PC-9 (cell line): ENCODE measurements around the gene ZNF467. TPM values are rescaled to one million over a fixed set of nuclear protein-coding genes. Genes with fewer than 3 reads are reported as not detected.

Experiments
- BruUV-seq: library from RNA; stranded (reverse); fragments of 400-500 nt; replicated peaks from 2 replicates; lab custom pipeline; 2021; lab: Mats Ljungman, UMichigan
- CTCF ChIA-PET: fragments of 300-600 bp; sonication (Branson Sonifier 250); formaldehyde crosslinking; loops from one replicate; lab custom pipeline; 2022; ENCODE audit warnings: antibody characterized with exemption; lab: Charles Lee
- POLR2A ChIA-PET: fragments of 300-600 bp; sonication (Branson Sonifier 250); formaldehyde crosslinking; loops from one replicate; lab custom pipeline; 2022; ENCODE audit warnings: antibody characterized with exemption; ENCODE audit not compliant: unreplicated experiment; lab: Charles Lee
- DNase-seq, 2 experiments: peaks; one replicate each; pipeline versions ENCODE4 v3.0.0 to v3.0.0-alpha.2; 2015 to 2022; ENCODE audit warnings: mixed read lengths in 1 of 2
- H2AFZ ChIP-seq: fragments of 200-600 bp; sonication (generic); 2 replicates; pipeline ENCODE4 v1.8.1; 2017; ENCODE audit warnings: antibody characterized with exemption
- H3F3A ChIP-seq: fragments of 200-600 bp; sonication (generic); 2 replicates; pipeline ENCODE4 v1.8.1; 2017; ENCODE audit warnings: antibody characterized with exemption, mild to moderate bottlenecking, low read depth; ENCODE audit not compliant: insufficient read depth
- H3K27ac ChIP-seq: fragments of 200-600 bp; sonication (generic); 2 replicates; pipeline ENCODE4 v1.6.1; 2016; ENCODE audit warnings: mixed run types
- H3K27me3 ChIP-seq: fragments of 200-600 bp; sonication (generic); 2 replicates; pipeline ENCODE4 v1.6.1; 2016; ENCODE audit warnings: low read depth, mixed run types; ENCODE audit not compliant: insufficient read depth
- H3K36me3 ChIP-seq: fragments of 200-600 bp; sonication (generic); 2 replicates; pipeline ENCODE4 v1.6.1; 2016; ENCODE audit warnings: low read depth, mixed run types
- H3K4me1 ChIP-seq: fragments of 200-600 bp; sonication (generic); replicated peaks from 2 replicates; pipeline ENCODE4 v1.6.1; 2016; ENCODE audit warnings: mixed run types; ENCODE audit not compliant: insufficient read depth
- H3K4me2 ChIP-seq: fragments of 200-600 bp; sonication (generic); 2 replicates; pipeline ENCODE4 v1.6.1; 2017; ENCODE audit warnings: mixed run types
- H3K4me3 ChIP-seq: fragments of 200-600 bp; sonication (generic); 2 replicates; pipeline ENCODE4 v1.6.1; 2016; ENCODE audit warnings: mixed run types
- H3K79me2 ChIP-seq: fragments of 200-600 bp; sonication (generic); 2 replicates; pipeline ENCODE4 v1.6.1; 2017; ENCODE audit warnings: low read depth, mixed run types
- H3K9me2 ChIP-seq: fragments of 200-600 bp; sonication (generic); 2 replicates; pipeline ENCODE4 v1.8.1; 2017; ENCODE audit warnings: mild to moderate bottlenecking; ENCODE audit not compliant: insufficient read depth
- H3K9me3 ChIP-seq: fragments of 200-600 bp; sonication (generic); 2 replicates; pipeline ENCODE4 v1.8.1; 2016; ENCODE audit warnings: low read depth; ENCODE audit not compliant: insufficient read depth
- H4K20me1 ChIP-seq: fragments of 200-600 bp; sonication (generic); 2 replicates; pipeline ENCODE4 v1.8.1; 2017; ENCODE audit not compliant: insufficient read depth
- CTCF ChIP-seq: fragments of 200-600 bp; sonication (generic); conservative IDR thresholded peaks from 2 replicates; pipeline ENCODE4 v1.6.1; 2017; ENCODE audit warnings: mixed run types, antibody characterized with exemption, mild to moderate bottlenecking, moderate library complexity
- EZH2 ChIP-seq: fragments of 200-600 bp; sonication (generic); IDR thresholded peaks from 2 replicates; pipeline ENCODE4 v1.8.0; 2017; ENCODE audit warnings: antibody characterized with exemption, low read depth
- intact Hi-C: fragments of 100-400 bp; cut with micrococcal nuclease; formaldehyde crosslinking; loops from one replicate; pipeline ENCODE4 v1.10.0; 2022; ENCODE audit not compliant: unreplicated experiment
- total RNA-seq: library from RNA; stranded (reverse); gene quantifications from 2 replicates; pipeline ENCODE4 v1.2.3, GENCODE V29; 2021

ZNF467 gene
- total RNA-seq, 1 experiment from 2014 or later: 6.6 TPM

- Histone ChIP-seq H3K27ac (no peak overlapping the region), H4K20me1 (no peaks in the 10 kb centered on the region), H3K79me2 (no peaks in the 10 kb centered on the region), H2AFZ (no peak overlapping the region), H3K4me2 (no peak overlapping the region), H3F3A (peaks cover 3% of the 10 kb centered on the region; the same call in 1 of the 2 replicates), H3K36me3 (no peaks in the 10 kb centered on the region), H3K9me3 (no peaks in the 10 kb centered on the region), H3K27me3 (peaks cover 5% of the 10 kb centered on the region; the same call in 1 of the 2 replicates), H3K4me3 (no peak overlapping the region), H3K4me1 (no peaks in the 10 kb centered on the region), H3K9me2 (no peaks in the 10 kb centered on the region)
- no peak for DNase-seq
- BruUV-seq: no TSS peak
- ChIA-PET POLR2A (no interaction called here), CTCF (no interaction called here)
- intact Hi-C loops: no loop called here
- TF ChIP-seq CTCF (no peak), EZH2 (no peak)
Measured at GRCh38 chr7:149766135-149766675, 7.2 kb downstream of the ZNF467 start.

GRCh38 chr7:149765399-149766121 lies 7.8 kb downstream of the ZNF467 start:
- CTCF ChIA-PET: no interaction called here
- intact Hi-C loops: no loop called here
- no peak overlapping the region for H3K4me3 ChIP-seq
- H3K27me3 ChIP-seq: peaks cover 11% of the 10 kb centered on the region; the same call in 1 of the 2 replicates
- no peaks in the 10 kb centered on the region for H3K36me3 ChIP-seq
- H2AFZ ChIP-seq: no peak overlapping the region
- TF ChIP-seq CTCF (no peak), EZH2 (no peak)
- POLR2A ChIA-PET: no interaction called here
- H3F3A ChIP-seq: no peaks in the 10 kb centered on the region
- H3K4me1 ChIP-seq: no peaks in the 10 kb centered on the region
- H3K4me2 ChIP-seq: no peak overlapping the region
- no TSS peak for BruUV-seq
- H3K79me2 ChIP-seq: no peaks in the 10 kb centered on the region
- no peaks in the 10 kb centered on the region for H4K20me1 ChIP-seq
- H3K9me3 ChIP-seq: no peaks in the 10 kb centered on the region
- H3K27ac ChIP-seq: no peak overlapping the region
- H3K9me2 ChIP-seq: no peaks in the 10 kb centered on the region
- no peak for DNase-seq

- intact Hi-C loops: no loop called here
- no peaks in the 10 kb centered on the region for H3F3A ChIP-seq
- H3K4me1 ChIP-seq: no peaks in the 10 kb centered on the region
- H3K4me3 ChIP-seq: no peak overlapping the region
- peaks cover 19% of the 10 kb centered on the region; the same call in 1 of the 2 replicates for H3K27me3 ChIP-seq
- H3K36me3 ChIP-seq: no peaks in the 10 kb centered on the region
- TF ChIP-seq EZH2 (no peak), CTCF (no peak)
- ChIA-PET POLR2A (no interaction called here), CTCF (interaction anchor here (1.1 kb wide), 1 partner anchor 10 kb away, joined by 3 read pairs; no protein-coding TSS in a partner anchor)
- H3K9me3 ChIP-seq: no peaks in the 10 kb centered on the region
- H3K27ac ChIP-seq: no peak overlapping the region
- DNase-seq: no peak
- H2AFZ ChIP-seq: no peak overlapping the region
- H3K79me2 ChIP-seq: no peaks in the 10 kb centered on the region
- H3K4me2 ChIP-seq: no peak overlapping the region
- no peaks in the 10 kb centered on the region for H4K20me1 ChIP-seq
- no TSS peak for BruUV-seq
- no peaks in the 10 kb centered on the region for H3K9me2 ChIP-seq
Measured at GRCh38 chr7:149764481-149765398, 8.6 kb downstream of the ZNF467 start.
